ENCODE measurements around the gene OVCA2. TPM values are rescaled to one million over a fixed set of nuclear protein-coding genes. Genes with fewer than 3 reads are reported as not detected.

OVCA2 gene
- total RNA-seq, 3 donors from 2014 or later, result 25.3 to 35.5 (median 33.0) TPM

DNA sequence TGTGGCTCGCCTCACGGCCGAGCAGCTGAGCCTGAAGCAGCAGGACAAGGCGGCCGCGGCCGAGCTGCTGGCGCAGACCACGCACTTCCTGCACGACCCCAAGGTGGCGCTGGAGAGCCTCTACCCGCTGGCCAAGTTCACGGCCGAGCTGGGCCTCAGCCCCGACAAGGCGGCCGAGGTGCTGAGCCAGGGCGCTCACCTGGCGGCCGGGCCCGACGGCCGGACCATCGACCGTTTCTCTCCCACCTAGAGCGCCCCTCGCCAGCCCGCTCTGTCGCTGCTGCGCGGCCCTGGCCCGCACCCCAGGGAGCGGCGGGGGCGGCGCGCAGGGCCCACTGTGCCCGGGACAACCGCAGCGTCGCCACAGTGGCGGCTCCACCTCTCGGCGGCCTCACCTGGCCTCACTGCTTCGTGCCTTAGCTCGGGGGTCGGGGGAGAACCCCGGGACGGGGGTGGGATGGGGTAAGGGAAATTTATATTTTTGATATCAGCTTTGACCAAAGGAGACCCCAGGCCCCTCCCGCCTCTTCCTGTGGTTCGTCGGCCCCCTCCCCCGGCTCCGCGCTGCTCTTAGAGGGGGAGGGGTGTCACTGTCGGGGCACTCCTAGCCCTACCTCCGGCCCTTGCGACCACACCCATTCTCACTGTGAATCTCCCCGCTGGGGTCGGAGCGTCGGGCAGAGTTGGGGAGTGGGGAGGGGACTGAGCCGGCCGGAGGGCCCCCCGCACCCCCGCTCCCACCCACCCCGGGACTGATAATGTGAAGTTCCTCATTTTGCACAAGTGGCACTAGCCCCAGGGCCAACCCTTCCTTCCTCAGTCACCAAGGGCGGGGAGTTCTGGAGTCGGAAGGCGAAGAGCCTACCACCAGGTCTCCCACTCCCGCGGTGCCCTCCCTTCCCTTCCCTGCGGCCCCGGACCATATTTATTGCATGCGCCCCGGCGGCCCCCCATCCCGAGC is 17.0 kb downstream of the OVCA2 start:
- peak; percentile 89 to 93 (median 89) for DNase-seq
- intact Hi-C loops (cut with DNase I, micrococcal nuclease), result loop anchor here (2.0 to 10.0 kb wide), 3 partner anchors 182 to 226 kb away; no protein-coding TSS in a partner anchor

DNA sequence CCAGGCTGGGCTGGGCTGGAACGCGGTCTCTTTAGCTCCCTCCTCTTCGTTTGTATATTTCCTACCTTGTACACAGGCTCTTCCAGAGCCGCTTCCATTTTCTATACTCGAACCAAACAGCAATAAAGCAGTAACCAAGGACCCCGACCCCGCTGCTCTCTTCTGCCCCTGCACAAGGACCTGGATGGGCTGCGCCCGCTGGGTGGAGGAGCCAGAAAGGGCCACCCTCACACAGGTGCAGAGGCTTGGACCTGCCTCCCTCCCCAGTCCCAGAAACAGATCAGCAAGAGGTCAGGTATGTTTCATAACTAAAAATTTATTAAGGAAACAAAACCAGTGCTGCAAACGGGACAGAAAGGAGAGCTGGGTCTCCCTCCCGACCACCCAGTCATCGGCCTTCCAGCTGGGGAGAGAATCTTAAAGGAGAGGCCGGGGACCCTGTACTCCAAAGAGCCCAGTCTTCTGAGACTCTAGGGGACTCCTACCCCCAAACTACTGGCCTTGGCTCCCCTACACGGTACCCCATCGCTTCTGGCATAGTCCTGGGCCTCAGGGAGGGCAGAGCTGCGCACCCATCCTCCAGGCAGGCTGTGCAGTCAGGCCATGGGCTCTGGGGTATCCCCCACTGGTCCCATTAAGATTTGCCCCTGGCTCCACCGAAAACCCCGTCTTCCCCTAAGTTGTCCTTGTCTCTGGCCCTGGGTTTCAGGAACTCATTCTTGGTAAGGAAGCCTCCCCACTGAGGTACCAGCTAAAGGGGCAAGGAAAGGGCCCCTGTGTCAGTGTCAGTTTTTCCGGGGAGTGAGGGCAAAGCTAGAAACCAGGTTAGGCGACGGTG is 17.9 kb downstream of the OVCA2 start:
- Histone ChIP-seq H3K4me3 (no peak overlapping the region), H3K4me1 (ENCODE audit: low read depth) (peaks cover 37% of the 10 kb centered on the region), H3K9me3 (no peaks in the 10 kb centered on the region), H3K36me3 (ENCODE audit: low read depth) (no peaks in the 10 kb centered on the region)
- TF ChIP-seq, protein P1, sequence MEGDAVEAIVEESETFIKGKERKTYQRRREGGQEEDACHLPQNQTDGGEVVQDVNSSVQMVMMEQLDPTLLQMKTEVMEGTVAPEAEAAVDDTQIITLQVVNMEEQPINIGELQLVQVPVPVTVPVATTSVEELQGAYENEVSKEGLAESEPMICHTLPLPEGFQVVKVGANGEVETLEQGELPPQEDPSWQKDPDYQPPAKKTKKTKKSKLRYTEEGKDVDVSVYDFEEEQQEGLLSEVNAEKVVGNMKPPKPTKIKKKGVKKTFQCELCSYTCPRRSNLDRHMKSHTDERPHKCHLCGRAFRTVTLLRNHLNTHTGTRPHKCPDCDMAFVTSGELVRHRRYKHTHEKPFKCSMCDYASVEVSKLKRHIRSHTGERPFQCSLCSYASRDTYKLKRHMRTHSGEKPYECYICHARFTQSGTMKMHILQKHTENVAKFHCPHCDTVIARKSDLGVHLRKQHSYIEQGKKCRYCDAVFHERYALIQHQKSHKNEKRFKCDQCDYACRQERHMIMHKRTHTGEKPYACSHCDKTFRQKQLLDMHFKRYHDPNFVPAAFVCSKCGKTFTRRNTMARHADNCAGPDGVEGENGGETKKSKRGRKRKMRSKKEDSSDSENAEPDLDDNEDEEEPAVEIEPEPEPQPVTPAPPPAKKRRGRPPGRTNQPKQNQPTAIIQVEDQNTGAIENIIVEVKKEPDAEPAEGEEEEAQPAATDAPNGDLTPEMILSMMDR (IDR thresholded peaks at IDR 0.05), result no peak
- ATAC-seq (no peak), DNase-seq (no peak)
- intact Hi-C loops (cut with DNase I, micrococcal nuclease), result loop anchor here (2.0 to 10.0 kb wide), 3 partner anchors 181 to 225 kb away; no protein-coding TSS in a partner anchor

More for the DNA sequence above, 17.0 kb downstream of the OVCA2 start:
- H3K4me1 ChIP-seq (ENCODE audit: low read depth), result peaks cover 43% of the 10 kb centered on the region
- TF ChIP-seq, protein P1 (IDR thresholded peaks at IDR 0.05), result peak; percentile 78
- no peaks in the 10 kb centered on the region for H3K9me3 ChIP-seq
- no peak overlapping the region for H3K4me3 ChIP-seq
- peak; percentile 72 for ATAC-seq
- H3K36me3 ChIP-seq (ENCODE audit: low read depth), result no peaks in the 10 kb centered on the region

DNA sequence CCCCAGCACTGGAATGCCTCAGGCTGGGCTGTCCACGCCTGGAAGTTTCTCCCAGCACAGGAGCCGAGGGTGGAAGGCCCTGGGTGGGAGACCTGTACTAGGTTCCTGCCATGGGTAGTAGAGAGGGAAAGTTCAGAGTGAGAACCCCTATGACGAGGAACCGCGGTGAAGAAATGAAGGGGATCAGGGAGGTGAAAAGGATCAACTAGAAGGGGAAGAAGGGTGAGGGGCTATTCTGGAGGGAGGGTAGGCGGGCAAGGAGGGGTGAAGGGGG is 18.5 kb downstream of the OVCA2 start:
- H3K4me1 ChIP-seq (ENCODE audit: low read depth), result peaks cover 33% of the 10 kb centered on the region
- DNase-seq (no peak), ATAC-seq (no peak)
- intact Hi-C loops (cut with DNase I, micrococcal nuclease), result no loop called here
- no peaks in the 10 kb centered on the region for H3K9me3 ChIP-seq
- H3K4me3 ChIP-seq, result no peak overlapping the region
- H3K36me3 ChIP-seq (ENCODE audit: low read depth), result no peaks in the 10 kb centered on the region
- TF ChIP-seq, protein P1 (IDR thresholded peaks at IDR 0.05), result no peak

DNA sequence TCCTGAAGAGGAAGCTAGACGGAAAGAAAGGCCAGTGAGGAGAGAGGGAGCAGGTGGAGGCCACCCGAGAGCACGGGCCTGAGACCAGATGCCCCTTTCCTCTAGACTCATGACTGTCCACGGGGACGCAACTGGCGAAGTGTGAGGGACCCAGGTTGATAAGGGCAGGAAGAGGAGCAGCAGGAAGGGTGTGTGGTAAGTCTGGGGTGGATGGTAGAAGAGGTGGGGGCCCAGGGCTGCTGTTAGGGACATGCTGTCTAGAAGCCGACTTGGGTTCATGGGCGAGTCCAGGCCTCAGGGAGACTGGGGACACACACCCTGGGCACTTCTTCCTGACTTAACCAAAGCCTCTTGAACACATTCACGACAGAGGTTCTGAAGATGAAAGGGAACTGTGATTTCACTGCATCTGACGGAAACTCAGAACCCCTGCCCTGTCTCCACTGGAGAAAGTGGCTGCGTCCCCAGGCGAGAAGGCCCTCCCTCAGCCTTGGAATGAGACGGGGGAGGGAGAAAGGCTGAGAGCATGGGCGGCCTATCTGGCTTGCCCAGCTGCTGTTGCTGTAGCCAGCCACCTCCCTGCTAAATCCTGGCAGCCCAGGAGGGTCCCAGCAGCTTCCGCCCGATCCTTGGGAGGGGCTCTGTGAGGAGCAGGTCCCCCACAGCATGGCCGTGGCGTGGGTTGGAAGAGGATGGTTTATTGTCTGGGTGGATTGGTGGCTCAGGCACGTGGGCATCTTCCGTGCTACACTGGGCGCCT is 19.0 kb downstream of the OVCA2 start:
- ATAC-seq (no peak), DNase-seq (peak in 1 of 3 donors; percentile 52)
- Histone ChIP-seq H3K4me1 (ENCODE audit: low read depth) (peaks cover 36% of the 10 kb centered on the region), H3K36me3 (ENCODE audit: low read depth) (no peaks in the 10 kb centered on the region), H3K9me3 (no peaks in the 10 kb centered on the region), H3K4me3 (no peak overlapping the region)
- TF ChIP-seq, protein P1 (IDR thresholded peaks at IDR 0.05), result no peak
- intact Hi-C loops (cut with DNase I, micrococcal nuclease), result no loop called here

DNA sequence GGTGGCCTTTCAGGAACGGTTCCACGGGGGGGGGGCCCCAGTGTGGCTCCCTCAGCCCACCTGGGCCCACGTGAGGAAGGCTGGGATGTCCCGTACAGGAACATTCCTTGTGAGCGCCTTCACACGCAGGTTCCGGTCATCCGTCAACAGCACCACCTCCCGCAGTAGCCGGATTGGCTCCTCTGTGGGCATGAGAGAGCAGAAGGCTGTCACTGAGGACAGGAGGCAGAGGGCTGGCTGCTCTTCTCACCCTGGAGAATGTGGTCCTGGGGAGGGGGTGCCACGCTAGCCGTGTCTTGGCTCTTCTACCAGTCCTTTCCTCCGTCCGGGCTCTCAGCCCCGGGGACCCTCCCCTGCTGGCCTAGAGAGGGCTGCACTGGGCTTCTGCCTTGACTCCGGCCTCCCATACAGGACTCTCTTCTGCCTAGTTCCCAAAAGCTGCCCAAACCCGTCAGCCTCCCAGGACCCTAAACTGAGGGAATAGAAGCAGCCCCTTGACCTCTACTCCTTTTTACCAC is 19.7 kb downstream of the OVCA2 start:
- ATAC-seq (no peak), DNase-seq (no peak)
- Histone ChIP-seq H3K4me3 (no peak overlapping the region), H3K4me1 (ENCODE audit: low read depth) (peaks cover 34% of the 10 kb centered on the region), H3K9me3 (no peaks in the 10 kb centered on the region), H3K36me3 (ENCODE audit: low read depth) (no peaks in the 10 kb centered on the region)
- TF ChIP-seq, protein P1 (IDR thresholded peaks at IDR 0.05), result no peak
- intact Hi-C loops (cut with DNase I, micrococcal nuclease), result no loop called here

All from mucosa of descending colon (tissue), 3 donors.